NCI-H1092 (cell line): ENCODE data around the gene CHST4.
"Not testable (repeated sequence)": the region's sequence is repeated elsewhere in the genome, so short reads cannot be mapped to it uniquely, and the experiment has no call there.

ENCODE experiments used
- DNase-seq: peaks from one replicate; lab custom pipeline; 2025; lab: John Stamatoyannopoulos, UW

CHST4 gene

GRCh38 chr16:71524566-71525553 is 1.4 kb upstream of the CHST4 start:
- no peak for DNase-seq

GRCh38 chr16:71528257-71528656 is 2.0 kb downstream of the CHST4 start:
- no peak for DNase-seq

GRCh38 chr16:71528863-71529262 is 2.6 kb downstream of the CHST4 start:
- no peak for DNase-seq

- no peak for DNase-seq
Observed at GRCh38 chr16:71532366-71532765, 6.1 kb downstream of the CHST4 start.

GRCh38 chr16:71536752-71537499 is 10.7 kb downstream of the CHST4 start:
- DNase-seq: no peak

GRCh38 chr16:71537643-71538042 is 11.4 kb downstream of the CHST4 start:
- peak; percentile 38 for DNase-seq

- no peak for DNase-seq
Observed at GRCh38 chr16:71542377-71542776, 16.2 kb downstream of the CHST4 start.

- no peak for DNase-seq
Observed at GRCh38 chr16:71547168-71547567, 20.9 kb downstream of the CHST4 start.

GRCh38 chr16:71552698-71553503 is 26.7 kb downstream of the CHST4 start:
- DNase-seq: no peak

- DNase-seq: no peak
Observed at GRCh38 chr16:71555230-71555891, 29.1 kb downstream of the CHST4 start.

- no peak for DNase-seq
Observed at GRCh38 chr16:71557299-71557698, 31.1 kb downstream of the CHST4 start.

GRCh38 chr16:71557954-71558582 is 31.8 kb downstream of the CHST4 start:
- DNase-seq: no peak

GRCh38 chr16:71559855-71560254 is 33.6 kb downstream of the CHST4 start:
- no peak for DNase-seq

GRCh38 chr16:71561886-71562285 is 35.7 kb downstream of the CHST4 start:
- DNase-seq: not testable (repeated sequence)

- DNase-seq: no peak
Observed at GRCh38 chr16:71562552-71562951, 36.3 kb downstream of the CHST4 start.

GRCh38 chr16:71564335-71564967 is 38.2 kb downstream of the CHST4 start:
- DNase-seq: no peak

- DNase-seq: no peak
Observed at GRCh38 chr16:71565812-71566700, 39.8 kb downstream of the CHST4 start.

GRCh38 chr16:71567931-71568330 is 41.7 kb downstream of the CHST4 start:
- DNase-seq: no peak

- DNase-seq: no peak
Observed at GRCh38 chr16:71568551-71568950, 42.3 kb downstream of the CHST4 start.

- no peak for DNase-seq
Observed at GRCh38 chr16:71569621-71570020, 43.4 kb downstream of the CHST4 start.
